Cerebellar cortex (tissue), 1 donor: ENCODE results near the gene C10orf105.

Source experiments
- DNase-seq: peaks from one replicate; pipeline ENCODE4 v3.0.0-alpha.2; 2015; ENCODE audit warnings: low spot score

The C10orf105 gene

DNA sequence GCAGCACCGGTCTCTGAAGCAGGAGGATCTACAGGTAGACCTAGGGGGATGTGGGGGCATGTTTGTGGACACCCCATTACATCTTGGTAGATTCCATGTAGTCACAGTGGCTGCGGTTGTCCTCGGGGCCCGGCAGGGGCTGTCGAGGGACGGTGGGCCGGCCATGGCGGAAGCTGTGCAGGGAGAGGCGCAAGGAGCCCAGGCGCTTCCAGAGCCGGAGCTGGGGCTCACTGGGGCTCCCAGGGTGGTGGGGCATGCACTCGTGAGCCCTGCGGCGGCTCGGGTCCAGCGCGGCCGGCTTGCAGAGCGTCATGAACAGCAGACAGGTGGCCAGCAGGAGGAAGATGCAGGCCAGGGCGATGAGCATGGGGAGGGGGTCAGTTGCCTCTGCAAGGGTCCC, 3.7 kb downstream of the C10orf105 start:
- no peak for DNase-seq

DNA sequence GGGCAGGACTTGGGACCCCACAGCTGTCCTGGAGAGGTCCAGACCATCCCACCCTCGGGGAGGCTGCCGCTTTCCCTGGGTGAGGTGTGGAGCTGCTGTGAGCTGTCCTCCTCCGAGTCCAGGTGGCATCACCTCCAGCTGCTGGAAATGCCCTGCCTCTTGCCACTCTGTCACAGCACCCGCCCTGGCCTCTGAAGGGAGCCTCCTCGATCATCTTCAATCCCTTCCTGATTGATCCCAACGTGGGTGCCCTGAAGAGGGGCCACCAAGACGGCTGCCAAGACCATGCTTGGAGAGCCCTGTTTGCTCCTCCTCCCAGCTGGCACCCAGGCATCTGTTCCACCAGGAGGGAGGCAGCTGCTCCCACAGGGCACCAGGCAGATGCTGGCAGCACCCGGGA, 4.6 kb downstream of the C10orf105 start:
- DNase-seq = no peak

DNA sequence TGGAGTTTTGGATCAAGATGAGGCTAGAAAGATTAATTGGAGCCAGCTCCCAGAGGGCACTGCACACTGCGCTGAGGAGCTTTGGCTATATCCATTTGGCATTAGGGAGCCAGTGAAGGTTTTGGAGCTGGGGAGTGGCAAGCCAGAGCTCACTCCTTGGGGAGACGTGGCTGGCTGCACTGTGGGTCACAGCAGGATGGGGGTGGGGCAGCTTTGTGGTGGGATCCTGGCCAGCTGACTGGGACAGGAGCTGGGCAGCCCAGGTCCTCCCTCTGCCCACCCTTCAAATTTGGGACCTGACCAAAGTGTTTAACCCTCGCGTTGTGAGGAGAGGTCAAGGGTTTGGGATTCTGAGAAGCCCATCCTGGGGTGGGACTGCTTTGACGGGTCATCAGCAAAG, 5.0 kb downstream of the C10orf105 start:
- DNase-seq = no peak

DNA sequence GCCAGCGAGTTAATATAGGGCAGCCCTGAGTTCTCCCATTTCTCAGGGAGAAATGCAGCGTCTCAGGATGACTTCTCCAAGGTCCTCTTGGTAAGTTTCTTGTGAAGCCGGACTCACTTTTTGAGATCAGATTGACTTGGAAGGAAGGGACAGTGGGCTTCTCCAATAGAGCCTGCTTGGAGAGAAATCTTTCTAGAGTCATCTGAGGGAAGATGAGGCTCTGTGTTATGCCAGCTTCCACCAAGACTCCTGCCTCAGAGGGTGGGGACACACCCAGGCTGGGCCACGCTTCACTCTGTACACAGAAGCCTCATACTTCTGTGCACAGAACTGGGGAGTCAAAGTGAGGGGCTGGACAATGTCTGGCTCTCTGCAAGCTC, 5.6 kb downstream of the C10orf105 start:
- no peak for DNase-seq

DNA sequence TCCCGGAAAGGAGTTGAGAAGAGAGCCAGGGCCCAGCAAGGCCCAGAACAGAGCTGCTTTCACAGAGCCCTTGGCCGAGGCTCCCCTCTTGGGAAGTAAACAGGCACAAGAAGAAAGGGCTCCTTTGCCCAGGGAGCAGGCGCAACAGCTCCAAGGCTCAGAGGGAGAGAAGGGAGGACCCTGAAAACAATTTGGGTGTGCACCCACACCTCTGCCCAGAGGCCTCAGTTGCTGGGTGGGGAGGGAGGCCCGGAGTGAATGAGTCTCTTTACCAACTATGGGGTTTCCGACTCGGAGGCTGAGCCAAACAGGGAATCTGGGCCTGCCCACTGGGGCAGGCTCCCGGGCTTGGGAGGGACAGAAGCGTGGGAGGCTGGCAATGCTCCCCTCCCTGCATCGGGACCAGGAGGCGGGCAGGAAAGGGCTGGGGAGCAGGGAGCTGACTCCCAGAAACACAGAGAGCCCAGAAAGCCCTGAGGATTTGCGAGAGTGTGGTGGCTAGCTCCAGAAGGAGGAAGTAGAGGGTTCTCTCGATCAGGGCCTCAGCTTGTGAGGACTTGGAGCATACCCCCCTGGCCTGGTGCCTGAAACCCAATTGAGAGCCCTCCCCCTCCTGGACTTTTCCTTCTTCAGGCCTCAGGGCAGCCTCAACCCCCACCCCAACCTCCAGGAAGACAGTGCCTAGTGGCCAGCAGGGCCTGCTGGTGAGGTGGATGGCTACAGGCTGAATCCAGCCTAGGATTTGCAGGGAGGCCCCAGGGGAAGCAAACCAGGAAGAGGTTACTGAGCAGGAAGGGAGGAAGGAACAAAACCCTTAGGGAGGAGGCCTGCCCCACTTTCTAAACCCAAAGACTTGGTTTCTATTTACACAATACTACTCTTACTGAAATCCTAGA, 6.2 kb downstream of the C10orf105 start:
- DNase-seq = peak; percentile 65

DNA sequence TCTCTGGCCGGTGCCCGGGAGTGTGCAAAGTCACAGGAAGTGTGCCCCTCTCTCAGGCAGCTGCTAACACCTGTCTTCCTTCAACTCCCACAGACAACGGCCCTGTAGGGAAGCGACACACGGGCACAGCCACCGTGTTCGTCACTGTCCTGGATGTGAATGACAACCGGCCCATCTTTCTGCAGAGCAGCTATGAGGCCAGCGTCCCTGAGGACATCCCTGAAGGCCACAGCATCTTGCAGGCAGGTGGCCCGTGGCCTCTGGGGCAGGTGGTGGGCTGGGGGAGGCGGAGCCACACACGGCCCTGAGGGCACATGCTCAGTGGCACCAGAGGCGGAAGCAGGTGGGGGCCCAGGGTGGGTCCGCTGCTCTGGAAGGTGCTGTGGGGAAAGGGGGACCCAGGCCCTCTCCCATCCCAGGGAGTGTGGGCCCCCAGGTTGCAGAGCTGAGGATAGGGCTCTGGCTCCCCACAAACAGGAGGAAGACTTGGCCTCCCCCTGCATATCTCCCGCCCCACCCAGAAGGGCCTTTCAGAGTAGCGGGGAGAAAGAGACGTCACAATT, 6.9 kb downstream of the C10orf105 start:
- DNase-seq = no peak

DNA sequence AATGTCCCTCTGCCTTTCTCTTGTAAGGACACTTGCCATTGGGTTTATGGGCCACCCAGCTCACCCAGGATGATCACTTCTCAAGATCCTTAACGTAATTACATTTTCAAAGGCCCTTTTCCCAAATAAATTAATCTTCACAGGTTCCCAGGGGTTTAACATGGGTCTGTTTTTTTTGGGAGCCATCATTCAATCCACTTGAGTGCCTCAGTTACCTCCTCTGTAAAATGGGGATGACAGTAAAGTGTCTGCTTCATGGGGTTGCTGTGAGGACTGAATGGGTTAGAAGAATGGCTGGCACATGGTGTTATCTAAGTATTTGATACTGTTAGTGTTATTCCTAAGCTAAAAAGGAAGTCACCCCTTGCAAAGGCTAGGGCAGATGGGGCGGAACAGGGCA, 7.4 kb downstream of the C10orf105 start:
- no peak for DNase-seq

DNA sequence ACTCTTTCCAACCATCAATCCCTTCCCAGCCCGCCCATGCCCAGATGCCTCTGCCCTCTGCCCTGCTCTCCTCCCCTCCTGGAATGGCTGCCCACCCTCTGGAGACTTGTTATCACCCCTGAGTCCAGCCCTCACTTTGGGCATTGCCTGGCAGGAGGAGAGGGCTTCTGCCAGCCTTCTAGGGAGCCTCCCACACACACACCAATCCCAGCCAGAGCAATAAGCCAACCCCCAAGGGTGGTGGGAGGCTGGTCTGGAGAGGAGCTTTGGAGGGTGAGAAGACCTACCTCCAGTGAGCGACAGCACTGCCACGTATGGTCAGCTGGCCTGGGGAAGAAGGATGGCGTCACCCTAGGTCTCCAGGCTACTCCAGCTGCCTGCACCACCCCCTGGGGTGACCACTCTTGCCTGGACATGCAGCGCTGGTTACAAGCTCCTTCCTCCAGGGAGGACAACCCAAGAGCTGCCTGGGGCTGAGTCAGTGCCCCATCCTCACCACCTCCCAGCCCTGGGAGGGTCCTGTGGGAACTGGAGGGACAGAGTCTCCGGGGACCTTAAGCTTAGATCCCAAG, 8.4 kb downstream of the C10orf105 start:
- no peak for DNase-seq

DNA sequence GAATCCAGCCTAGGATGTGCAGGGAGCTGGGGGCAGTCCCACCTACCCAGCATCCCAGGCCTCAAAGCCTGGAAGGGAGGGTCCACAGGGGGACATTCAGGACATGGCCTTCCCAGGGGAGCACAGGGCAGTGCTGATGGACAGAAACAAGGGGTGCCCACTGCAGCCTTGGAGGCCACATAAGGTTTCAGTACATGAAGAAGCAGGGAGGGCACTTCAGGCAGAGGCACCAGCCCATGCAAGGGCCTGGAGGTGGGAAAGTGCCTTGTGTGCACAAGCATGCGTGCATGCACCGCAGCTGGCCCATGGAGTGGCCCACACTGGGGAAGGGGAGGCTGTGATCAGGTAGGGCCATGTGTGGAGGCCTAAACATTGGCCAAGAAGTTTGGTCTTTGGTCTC, 9.1 kb downstream of the C10orf105 start:
- DNase-seq = no peak

DNA sequence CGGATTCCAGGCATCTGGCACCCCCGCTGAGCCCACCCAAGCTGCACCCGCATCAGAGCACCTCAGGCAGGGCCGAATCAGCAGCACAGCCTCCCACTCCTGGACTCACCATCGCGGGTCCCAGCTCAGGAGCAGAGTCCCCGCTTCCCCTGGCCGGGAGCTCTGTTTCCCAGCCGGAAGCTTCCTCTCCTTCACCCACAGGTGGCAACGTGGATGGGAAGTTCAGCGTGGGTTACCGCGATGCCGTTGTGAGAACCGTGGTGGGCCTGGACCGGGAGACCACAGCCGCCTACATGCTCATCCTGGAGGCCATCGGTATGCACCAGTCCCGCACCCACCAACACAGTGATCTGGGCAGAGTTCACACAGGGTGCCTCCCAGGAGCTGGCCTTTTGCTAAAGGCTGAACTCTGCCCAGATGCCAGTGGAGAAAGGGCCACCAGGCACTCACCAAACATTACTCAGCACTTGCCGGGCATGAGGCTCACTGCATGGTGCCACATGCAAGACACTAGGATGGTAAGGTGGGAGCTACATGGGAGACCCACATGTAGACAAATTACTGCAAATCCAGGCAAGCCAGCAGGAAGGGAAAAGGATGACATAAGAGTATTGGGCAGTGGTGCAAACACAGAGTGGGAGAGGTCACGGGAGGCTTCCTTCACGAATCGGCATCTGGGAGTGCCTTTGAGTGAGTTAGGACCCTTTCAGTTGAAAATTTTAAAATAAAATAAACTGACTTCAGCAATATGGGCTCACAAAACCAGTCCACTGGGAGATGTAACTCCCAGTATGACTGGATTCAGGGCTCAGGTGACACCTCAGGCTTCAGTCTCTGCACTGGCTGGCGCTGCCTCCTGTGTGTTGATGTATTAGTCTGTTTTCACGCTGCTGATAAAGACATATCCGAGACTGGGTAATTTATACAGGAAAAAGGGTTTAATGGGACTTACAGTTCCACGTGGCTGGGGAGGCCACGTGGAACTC, 10.4 kb downstream of the C10orf105 start:
- DNase-seq = no peak

DNA sequence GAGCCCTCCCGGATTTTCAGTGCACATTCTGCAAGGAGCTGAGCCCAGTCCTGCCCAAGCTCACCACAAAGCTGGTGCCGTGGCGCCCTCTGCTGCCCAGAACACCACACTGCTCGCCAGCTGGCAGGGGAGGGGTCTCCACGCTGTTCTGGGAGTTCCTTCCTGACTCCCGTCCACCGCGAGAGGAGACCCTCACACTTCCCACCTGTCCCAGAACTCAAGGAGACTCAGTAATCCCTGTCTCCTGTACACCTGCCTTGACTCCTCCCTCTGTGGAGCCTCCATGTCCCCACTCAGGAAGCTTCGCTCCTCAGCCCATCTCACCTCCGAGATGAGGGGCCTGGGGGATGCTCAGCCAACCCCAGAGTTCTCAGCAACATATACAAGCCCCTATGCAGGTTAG, 11.3 kb downstream of the C10orf105 start:
- peak; percentile 58 for DNase-seq

DNA sequence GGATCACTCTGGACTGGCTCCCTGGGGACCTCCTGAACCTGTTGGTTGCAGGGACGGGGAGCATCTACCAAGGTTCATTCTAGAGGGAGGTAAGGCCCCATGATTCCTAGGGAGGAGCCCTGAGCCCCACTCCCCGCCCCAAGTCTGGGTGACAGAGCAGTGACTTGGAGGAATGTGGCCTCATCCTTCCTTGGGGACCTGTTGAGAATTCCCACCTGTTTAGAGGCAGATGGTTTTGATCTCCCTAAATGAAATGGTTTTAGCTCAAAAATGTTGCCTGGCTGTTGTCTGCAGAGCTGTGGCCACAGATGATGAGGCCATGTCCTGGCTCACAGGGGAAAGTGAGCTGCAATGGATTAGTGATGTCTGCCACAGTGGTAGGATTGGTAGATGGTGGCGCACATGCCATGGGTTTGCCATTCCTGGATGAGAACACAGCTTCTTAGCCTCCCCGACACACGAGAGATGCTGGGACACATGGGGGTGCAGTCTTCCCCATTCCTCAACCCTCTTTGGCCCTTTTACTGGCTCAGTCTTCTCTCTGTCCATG, 12.3 kb downstream of the C10orf105 start:
- no peak for DNase-seq

DNA sequence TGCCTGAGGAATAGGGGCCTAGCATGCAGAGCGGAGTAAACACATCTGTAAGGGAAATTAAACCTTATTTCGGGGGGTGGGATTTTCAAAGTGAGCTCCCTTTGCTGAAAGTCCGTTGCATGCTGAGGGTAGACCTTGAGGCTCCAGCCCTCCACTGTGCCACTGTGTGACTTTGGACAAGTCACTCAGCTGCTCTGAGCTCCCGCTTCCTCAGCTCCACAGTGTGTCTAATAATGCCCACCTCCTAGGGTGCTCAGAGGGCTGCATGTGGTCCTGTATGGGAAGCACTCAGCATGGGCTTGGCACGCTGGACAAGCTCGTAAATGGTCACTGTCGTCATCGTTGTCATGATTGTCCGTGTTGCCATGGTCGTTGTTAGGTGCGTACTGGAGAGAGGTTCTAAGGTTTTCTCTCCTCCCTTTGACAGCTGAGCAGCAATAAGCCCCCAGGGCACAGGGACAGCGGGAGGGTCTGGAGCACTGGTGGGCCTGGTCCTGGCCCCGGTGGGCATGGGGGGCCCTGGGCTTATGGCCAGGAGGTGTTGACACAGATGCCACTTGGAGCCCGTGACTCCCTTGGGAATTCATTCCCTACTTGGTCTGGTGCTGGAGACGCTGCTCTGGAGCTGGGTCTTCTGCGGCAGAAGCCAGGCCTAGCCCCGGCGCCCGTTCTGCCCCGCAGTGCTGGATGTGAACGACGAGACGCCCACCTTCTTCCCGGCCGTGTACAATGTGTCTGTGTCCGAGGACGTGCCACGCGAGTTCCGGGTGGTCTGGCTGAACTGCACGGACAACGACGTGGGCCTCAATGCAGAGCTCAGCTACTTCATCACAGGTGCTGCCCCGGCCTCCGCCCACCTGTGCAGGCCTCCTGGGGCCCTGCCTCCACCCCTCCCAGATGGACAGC, 13.1 kb downstream of the C10orf105 start:
- no peak for DNase-seq

DNA sequence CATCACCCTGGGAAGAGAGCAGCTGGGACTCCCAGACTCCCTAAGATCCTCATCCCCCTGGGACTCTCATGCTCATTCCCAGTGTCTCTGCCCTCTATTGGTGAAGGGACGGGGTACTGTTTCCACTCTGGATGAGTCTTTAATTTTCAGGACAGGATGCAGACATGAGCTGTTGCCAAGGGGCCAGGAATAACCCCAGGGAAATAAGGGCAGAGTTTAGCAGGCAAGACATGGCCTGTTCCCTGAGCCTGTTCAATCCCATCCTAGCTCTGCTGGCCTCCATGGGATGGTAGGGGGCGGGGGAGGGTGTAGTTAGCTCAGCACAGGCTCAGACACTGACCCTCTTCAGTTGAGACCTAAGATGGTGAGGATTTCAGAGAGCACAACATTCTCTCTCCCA, 14.0 kb downstream of the C10orf105 start:
- no peak for DNase-seq

DNA sequence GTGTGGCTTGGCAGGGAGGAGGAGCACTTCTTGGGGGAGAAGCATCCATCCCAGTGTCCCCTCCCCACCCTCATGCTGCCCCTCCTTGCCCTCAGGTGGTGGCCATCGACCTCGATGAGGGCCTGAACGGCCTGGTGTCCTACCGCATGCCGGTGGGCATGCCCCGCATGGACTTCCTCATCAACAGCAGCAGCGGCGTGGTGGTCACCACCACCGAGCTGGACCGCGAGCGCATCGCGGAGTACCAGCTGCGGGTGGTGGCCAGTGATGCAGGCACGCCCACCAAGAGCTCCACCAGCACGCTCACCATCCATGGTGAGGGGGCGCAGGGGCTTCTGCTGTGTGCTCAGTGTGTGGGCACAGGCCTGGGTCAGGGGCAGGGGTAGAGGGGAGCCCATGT, 14.8 kb downstream of the C10orf105 start:
- DNase-seq = no peak

DNA sequence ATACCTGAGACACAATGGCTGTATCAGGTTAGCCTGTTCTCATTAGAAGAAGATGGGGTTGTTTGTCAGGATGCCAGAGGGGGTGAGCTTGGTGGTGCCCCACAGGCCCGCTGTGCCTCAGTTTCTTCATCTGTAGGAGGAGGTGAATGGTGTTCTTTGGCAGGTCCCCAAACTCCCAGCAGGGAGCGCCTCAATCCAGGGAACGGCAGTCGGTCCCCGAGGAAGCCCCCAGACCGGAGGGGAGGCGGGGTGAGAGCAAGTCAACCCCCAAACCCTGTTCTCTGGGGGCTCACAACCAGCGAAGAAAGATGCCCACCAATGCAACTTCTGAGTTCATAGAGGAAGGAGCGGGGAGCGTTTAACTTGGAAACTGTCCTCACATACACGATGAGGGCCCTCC, 16.0 kb downstream of the C10orf105 start:
- DNase-seq = no peak

DNA sequence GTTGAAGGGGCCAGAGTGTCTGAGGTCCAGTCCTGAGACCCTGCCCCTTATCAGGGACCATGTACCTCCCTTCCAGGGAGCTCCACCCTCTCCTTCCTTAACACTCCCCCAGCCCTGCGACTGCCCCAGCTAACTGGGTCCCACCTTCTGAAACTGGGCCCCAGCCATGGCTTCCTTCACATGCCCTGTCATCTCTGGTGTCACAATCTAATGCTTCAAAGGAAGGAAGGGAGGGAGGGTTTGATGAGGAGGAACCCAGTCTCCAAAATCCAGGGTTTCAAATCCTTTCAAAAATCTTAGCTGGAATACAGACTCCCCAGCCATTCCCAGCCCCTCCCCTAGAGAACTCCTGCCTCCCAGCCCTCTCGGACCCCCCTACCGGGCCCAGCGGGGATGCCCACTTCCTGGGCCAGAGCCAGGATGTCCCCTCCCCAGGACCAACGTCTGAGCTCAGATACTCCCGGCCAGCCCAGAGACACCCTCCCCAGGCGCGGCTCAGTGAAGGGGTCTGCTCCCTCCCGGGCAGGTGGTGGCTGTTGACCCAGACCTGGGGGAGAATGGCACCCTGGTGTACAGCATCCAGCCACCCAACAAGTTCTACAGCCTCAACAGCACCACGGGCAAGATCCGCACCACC, 18.0 kb downstream of the C10orf105 start:
- no peak for DNase-seq

DNA sequence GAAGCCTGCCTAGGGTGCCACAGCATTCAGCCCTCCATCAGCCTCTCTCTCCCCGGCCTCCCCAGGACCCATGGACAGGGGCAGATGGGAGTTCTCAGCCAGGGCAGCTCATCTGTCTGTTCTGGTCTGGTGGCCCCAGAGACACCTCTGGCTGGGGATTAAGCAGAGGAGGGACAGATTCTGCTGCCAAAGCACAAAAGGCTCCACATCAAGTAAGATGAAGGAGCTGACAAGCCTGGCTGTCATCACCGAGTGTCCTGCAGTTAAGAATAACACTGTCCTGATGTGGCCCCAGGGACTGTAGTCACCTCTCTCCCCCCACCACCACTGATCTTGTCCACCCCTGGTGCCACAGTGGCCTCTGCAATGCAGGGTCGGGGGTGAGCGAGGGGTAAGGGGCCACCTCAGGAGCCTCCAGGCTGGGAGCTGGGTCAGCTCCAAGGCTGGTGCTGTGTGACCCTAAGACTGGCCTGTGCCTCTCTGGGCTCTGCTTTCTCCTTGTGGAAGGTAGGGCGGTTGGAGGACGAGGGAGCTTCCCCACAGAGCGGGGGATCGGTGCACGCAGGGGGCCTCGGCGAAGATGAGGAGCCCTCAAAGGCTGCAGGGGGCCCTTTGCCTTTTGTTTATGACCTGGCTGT, 18.7 kb downstream of the C10orf105 start:
- no peak for DNase-seq

DNA sequence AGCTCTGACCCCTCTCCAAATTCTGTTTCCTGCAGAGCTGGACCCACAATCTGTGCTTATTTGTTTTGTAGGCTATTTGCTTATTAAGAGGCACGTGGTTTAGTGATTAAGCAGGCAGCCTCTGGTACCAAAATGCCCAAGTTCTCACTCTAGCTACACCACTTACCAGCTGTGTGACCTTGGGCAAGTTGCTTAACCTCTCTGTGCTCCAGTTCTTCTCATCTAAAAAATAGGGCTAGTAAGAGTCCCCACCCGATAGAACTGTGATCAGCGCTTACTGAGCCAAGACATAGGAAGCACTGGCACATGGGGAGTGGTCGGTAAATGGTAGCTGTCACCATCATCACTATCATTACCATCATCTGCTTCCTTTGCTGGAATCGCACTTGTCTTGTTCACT, 20.8 kb downstream of the C10orf105 start:
- no peak for DNase-seq
